NCI-H345 (cell line): ENCODE data around the gene SNCG.
"Not testable (repeated sequence)": the region's sequence is repeated elsewhere in the genome, so short reads cannot be mapped to it uniquely, and the experiment has no call there.

Experiments used
- DNase-seq: peaks from one replicate; lab custom pipeline; 2025; lab: John Stamatoyannopoulos, UW

SNCG gene

DNA sequence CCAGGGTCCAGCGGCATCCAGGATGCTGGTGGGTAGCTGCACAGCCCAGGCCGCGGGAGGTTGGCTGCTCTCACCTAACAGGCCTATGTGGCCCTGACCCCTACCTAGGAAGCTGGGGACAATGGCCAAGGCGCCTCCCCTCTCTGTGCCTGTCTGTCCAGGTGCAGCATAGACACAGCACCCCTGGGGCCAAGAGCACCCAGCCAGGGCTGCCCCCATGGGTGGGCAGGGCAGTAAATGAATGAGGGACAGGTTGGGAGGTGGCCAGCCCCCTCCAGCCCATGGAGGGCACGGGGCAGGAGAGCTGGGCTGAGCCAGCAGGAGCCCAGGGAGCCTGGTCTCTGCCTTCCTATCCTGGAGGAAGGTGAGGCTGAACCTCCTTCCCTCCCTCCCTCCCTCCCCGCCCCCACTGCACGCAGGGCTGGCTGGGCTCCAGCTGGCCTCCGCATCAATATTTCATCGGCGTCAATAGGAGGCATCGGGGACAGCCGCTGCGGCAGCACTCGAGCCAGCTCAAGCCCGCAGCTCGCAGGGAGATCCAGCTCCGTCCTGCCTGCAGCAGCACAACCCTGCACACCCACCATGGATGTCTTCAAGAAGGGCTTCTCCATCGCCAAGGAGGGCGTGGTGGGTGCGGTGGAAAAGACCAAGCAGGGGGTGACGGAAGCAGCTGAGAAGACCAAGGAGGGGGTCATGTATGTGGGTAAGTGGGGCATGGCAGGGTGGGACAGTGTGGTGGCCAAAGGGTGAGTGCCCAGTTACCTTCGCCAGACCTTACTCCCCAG is at the start of gene SNCG:
Gene SNCG (plus strand): TSS at position 484 of the 785 bp plus-strand sequence. CDS start 99 bp downstream, at position 583.
- peak; percentile 57 for DNase-seq

DNA sequence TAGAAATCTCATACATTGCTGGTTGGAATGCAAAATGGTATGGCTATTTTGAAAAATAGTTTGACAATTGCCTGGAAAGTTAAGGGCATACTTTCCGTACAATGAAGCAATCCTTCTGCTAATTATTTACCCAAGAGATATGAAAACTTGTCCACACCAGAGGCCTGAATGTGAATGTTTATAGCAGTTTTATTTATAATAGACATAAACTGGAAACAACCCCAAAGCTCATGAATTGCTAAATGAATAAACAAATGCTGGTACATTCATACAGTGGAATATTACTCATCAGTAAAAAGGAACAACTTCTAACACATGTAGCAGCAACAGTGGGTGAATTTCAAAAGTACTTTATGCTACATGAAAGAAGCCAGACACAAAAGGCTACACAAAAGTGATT is 43.7 kb upstream of the SNCG start:
- DNase-seq: no peak

DNA sequence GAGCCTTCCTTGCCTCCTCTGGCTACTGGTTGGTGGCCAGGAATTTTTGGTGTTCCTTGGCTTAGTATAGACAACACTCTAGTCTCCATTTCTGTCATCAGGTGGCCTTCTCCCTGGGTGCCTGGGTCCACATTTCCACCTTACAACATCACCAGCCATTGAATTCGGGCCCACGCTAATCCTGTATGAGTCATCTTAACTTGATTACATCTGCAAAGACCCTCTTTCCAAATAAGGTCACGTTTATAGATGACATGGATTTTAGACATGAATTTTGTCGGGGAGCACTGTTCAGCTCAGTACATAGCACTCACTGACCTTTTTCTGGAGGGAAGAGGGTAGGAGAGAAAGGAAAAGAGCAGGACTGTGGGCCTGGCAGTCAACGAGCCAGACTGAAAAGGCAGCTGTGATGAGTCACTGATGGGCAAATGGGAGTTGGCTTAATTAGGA is 40.4 kb upstream of the SNCG start:
- no peak for DNase-seq

DNA sequence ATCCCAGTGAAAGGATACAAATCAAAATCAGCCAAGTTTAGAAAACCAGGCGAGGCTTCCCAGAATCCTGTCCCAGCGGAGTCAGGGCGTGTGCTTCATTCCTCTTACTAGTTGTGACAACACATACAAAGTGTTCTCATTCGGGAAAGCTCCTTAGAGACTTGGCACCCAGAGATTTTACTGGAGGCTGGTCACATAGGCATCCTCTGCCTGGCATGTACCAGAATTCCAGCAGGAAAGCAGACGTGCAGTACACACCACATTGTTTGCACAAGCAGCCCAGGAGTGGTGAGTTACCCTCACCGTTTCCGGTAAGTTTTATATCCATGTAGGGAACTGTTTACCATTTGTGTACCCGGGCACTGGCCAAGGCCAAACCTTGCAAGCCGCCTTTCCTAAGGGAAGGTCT is 35.8 kb upstream of the SNCG start:
- DNase-seq: no peak

DNA sequence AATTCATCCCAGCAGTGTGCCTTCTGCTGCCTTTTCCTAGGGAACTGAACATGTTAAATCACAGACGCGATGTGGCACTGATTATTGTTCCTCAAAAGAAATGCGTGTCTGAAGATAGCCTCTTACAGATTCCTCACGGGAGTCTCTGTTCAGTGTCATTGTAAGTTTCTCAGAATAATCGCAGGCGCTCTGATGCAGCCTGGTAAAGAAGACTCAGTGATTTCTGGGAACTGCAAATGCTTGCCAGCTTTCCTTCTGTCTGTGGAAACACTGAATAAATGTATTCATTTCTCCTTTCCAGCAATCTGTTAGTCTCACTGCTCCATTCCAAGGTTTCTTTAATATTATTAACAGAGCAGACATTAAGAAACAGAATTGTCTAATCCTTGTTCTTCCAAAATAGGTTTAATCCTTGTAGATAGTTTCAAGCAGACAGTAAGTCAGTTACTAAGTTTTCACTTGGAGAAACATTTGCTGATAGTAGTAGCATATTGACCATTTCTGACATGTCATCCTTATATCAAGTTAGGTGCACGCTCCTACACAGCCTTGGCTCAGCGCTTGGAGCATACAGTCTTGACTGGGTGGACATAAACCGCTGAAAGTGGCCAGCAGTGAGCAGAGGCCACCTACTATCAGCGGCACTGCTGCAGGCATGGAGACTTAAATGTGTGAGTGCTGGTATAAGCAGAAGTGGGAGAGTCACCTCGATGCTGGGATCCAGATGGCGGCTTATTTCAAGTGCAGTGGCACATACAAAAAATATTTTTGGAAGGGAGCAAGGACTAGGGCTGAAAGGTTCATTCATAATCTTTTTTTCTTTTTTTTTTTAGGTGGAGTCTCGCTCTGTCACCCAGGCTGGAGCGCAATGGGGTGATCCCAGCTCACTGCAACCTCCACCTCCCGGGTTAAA is 28.7 kb upstream of the SNCG start:
- no peak for DNase-seq

DNA sequence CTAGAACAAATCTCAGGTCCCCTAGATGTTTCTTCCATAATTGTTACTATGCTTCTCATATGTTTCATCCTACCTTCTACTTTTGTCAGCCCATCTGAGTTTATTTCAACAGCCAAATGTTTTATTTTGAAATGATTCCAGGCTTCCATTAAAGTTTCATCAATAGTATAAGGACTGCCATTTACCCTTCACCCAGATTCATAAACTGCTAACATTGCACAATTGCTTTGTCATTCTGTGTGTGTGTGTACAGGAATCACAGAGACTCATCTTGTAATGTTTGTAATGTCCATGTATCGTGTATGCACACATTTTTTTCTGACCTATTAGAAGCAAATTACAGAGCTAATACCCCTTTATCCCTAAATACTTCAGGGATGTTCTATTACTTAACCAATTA is 26.5 kb upstream of the SNCG start:
- DNase-seq: no peak

DNA sequence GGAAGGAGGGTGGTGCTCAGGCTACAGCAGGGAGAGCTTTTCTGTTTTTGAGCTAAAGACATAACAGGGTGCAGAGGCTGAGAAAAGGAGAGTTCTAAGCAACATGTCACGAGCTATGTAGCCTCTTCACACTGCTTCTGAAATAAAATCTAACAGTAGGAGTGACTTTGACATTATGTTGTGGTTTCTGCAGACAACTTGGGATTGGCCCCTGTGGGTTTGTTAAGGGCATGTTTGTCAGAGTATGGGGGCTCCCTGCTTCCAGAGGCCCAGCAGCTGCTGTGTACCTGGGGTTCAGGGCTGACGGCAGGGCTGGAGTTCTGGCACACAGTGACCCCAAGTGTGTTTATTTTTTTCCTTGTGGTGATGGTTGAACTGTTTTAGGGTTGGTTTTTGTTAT is 25.7 kb upstream of the SNCG start:
- no peak for DNase-seq

DNA sequence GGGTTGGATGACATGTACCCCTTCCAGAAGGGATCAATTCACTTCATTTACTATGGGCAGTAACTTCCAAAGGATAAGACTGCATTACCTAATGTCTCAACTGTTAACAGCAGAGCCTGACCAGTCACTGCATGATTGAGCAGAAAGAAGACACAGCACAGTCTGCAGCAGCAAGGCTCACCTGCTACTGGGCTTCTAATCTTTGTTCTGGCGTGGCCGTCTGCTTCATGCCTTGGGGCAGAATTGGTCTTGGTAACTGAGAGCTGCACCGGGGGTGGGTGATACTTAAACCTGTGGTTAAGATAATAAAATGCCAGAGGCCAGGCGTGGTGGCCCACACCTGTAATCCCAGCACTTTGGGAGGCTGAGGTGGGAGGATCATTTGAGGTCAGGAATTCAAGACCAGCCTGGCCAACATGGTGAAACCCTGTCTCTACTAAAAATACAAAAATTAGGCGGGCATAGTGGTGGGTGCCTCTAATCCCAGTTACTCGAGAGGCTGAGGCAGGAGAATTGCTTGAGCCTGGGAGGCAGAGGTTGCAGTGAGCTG is 24.2 kb upstream of the SNCG start:
- not testable (repeated sequence) for DNase-seq

DNA sequence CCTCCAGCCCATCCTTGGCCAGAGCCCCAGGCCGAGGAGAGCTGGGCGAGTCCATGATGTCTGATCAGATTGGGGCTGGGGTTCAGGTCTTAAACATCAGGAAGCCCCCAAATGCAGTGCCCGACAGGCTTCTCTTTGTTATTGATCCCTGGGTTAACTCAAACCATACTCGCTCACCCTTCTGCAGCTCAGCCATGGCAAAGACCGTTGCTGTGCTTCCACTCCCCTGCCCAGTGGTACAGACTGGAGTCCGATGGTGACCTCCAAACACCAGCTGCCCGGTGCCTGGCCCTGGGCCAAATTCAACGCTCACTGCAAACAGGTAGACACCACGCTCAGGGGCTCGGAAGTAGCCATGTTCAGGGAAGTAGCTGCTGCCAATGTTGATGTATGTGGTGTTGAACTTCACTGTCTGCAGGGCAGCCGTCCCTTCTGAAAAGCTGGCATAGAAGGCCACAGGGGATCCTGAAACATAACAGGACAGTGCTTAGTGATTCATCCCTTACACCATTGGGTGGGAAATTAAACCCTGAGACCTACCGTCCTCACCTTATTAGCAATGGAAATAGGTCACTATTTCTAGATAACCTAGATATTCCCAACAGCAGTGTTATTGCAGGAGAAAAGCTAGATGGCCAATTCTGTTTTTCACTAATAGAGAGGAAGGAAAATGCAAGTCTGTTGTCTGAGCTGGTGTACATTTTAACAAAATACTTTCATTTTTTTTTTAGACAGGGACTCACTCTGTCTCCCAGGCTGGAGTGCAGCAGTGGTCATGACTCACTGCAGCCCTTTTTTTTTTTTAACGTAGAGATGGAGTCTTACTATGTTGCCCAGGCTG is 21.5 kb upstream of the SNCG start:
- no peak for DNase-seq

DNA sequence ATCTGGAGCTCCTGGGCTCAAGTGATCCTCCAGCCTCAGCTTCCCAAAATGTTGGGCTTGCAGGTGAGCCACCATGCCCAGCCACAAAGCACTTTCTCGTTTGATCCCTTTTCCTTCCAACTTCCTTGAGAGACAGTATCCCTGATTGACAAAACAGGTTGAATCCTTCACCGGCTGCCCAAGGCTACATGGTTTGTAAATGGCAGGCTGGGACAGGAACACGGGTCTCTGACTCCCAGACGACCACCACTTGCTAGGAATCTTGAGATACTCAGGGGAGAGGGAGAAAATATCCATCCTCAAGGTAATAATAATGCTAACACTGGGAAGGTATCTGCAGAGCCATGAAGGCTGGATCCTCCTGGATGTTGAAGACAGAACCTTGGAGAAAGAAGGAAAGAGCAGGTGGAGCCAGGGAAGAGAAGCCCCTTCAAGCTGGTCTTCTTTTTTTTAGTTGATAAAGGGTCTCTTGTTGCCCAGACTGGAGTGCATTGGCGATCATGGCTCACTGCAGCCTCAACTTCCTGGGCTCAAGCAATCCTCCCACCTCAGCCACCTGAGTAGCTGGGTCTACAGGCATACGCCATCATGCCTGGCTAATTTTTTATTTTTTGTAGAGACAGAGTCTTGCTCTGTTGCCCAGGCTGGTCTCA is 20.8 kb upstream of the SNCG start:
- no peak for DNase-seq

DNA sequence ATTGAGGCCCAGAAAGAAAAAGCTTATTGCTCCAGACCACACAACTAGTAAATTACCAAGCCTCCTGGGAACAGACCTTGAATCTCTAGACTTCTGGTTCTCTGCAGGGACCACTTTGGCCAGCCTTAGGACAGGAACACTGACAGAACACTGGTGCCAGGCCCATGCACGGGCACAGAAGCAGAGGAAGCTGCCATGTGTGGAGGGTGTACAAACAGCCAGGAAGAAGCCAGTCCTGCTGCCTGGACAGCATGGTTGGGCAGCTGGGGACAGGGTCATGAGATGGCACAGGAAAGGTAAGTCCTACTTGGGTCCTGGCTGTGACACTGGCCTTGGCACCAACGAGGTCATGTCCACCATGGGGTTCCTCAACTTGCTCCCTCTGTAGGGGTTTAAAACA is 20.1 kb upstream of the SNCG start:
- no peak for DNase-seq

DNA sequence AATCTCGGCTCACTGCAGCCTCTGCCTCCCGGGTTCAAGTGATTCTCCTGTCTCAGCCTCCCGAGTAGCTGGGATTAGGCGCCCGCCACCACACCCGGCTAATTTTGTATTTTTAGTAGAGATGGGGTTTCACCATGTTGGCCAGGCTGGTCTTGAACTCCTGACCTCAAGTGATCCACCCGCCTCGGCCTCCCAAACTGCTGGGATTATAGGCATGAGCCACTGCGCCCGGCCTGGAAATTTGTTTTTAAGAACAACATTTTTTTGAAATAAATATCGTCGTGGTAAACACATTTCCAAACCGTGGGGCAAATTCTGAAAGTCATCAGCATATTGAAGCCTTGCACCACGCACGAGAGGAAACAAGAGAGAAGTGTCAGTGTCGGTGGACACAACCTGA is 18.3 kb upstream of the SNCG start:
- not testable (repeated sequence) for DNase-seq

DNA sequence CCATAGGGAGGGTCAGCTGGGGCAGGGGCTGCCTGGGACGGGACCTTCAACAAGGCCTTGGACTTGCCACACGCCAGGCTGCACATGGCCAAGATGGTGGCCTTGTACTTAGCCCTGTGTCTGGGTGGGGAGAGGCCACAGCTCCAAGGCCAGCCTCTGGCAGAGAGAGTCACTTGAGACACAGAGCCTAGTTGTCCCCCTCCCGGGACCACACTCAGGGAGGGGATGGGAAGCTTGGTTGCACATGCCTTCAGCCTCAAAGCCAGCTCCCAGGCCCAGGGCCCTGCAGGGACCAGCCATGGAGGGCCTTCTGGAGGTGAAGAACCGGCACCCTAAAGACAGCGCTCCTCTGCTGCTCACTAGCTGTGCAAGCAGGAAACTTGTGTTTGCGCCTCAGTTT is 17.7 kb upstream of the SNCG start:
- no peak for DNase-seq

DNA sequence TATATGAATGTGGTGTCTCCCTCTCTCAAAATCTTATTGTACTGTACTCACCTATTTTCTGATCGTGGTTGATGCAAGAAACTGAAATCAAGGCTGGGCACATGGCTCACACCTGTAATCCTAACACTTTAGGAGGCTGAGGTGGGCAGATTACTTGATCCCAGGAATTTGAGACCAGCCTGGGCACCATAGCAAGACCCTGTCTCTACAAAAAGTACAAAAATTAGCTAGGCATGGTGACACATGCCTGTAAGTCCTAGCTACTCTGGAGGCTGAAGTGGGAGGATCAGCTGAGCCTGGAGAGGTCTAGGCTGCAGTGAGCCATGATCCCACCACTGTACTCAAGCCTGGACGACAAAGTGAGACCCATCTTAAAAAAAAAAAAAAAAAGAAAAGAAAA is 17.0 kb upstream of the SNCG start:
- no peak for DNase-seq

DNA sequence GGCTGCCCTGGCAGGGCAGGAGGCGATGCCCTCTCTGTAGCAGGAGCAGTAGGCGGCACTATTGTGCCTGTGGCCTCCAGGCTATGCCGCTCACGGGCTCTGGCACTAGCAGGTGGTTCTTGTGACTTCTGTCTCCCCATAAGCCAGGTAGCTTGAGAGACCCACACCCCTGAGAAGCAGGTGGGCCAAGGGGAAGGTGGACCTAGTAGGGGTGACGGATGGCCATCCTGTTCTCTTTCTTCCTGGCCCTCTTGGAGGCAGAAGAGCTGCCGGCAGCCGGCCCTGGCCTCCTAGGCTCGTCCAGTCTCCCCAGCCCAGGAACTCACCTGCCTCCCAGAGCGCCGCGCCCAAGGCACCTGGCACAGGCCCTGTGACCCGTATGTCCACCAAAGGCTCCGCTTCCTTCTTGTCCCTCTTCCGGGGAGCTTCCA is 16.4 kb upstream of the SNCG start:
- no peak for DNase-seq

DNA sequence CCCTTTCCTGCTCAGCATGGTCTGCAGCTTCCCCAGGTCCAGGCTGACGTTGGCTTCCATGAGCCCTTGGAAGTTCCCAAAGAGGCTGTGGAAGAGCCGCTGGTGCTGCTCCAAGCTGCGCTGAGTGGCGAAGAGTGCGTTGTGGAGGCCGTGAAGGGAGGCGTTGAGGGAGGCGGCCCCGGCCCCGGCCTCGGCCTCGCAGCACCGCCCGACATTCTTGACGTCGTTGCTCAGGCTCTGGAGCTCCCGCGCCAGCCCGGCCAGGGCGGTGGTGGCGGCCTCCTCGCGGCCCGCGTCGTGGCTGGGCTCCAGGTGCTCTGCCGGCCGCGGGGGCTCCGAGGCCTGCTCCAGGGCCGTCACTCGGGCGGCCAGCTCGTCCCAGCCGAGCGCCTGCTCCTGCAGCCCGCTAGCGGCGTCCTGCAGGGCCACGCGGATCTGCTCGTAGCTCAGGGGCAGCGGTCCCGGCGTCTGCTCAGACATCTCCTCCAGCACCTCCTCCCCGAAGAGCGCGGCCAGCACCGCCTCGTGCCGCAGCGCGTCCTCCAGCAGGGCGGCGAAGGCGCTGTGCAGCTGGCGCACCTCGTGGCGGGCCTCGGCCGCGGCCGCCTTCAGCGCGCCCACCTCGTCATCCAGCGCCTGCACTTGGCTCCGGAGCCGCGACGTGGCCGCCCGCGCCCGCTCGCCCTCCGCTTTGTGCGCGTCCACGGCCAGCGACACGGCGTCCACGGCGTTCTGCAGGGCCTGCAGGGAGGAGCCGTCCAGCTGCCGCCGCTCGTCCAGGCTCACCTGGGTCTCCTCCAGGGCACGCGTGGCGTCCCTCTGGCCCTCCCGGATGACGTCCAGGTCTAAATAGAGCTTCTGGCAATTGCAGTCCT is 15.7 kb upstream of the SNCG start:
- no peak for DNase-seq

DNA sequence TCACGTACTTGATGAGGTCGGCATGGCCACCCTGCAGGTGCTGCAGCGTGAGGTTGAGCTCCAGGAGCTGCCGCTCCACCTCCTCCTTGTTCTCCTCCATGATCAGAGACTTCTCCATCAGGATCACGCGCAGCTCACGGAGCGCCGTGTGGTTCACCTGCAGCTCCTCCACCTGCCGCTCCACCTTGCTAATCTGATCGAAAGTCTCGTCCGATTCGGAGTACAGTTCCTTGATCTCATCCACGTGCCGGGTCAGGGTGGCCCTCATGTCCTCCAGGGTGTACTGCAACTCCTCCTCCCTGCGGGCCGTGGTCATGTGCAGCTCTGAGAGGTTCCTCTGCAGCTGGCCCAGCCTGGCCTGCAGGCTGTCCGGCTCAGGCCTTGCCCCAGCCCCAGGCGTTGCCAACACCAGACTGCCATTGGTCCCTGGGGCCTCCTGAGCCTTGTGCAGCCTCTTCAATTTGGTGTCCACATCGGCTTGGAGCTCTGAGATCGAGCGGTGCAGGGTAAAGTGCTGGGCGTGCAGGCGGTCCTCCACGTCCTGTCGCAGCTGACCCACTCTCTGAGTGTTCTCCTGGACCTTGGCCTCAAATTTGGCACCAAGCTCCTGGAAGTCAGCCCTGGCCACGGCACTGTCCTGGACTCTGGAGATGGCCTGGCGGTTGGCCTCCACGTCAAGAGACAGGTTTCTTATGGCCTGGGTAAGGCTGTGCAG is 14.9 kb upstream of the SNCG start:
- DNase-seq: no peak

DNA sequence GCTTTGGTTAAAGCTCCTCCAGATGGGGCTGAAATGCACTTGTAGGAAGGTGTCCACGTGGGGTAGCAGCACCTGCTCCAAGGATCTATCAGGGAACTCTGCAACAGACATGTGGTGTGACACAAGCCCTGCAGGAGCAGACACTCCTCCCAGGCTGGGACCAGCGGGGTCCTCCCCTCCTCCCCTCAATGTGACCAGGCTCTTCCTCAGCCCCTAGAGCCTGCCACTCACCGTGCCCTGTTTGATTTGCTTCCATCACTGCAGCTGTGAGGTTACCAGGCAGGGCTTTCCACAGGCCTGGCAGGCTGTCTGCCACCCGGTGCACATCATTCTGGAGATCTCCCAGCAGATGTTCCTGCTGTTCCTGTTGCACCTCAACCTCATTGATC is 14.4 kb upstream of the SNCG start:
- DNase-seq: no peak

DNA sequence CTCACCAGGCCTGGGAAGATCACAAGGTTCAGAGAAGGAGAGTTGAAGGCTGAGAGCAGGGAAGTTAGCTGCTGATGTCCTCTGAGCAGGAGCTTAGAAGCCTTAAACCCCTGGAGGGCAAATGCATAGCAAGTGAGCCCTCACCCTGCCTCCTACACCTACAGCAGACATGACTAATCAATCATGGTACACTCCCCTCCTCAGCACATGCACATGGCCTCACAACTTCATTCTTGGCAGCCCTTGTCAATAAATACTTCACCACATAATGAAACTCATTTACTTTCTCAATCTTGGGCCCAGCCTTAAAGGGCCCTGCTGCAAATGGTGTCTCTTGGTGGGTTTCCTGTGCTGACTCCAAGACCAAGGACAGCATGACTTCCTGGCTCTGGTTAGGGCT is 13.9 kb upstream of the SNCG start:
- DNase-seq: no peak

DNA sequence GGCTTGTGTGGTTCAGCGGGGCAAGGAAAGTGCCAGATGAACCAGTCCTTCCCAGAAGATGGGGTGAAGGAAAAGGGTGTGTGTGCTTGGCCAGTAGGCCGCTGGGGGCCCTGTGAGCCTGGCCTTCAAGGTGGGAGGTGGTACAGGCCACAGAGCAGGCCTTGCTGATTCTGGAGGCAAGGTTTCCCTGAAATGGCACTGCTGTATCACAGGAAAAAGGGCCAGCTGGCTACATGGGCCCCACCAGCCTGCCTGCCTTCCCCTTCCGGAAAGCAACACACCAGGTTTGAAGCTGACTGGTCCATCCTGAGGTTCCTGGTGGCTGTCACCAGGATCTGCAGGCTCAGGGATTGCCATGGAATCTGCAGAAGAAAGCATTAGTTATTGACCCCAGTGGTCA is 13.5 kb upstream of the SNCG start:
- DNase-seq: no peak
